Karpas-422 (cell line): ENCODE measurements around the gene THSD4. TPM values are rescaled to one million over a fixed set of nuclear protein-coding genes. Genes with fewer than 3 reads are reported as not detected.

Source experiments
- DNase-seq: peaks from one replicate; pipeline ENCODE4 v3.0.0-alpha.2; 2015
- H2AFZ ChIP-seq: fragments of 200-600 bp; sonication (generic); 2 replicates; pipeline ENCODE4 v1.6.1; 2014; ENCODE audit warnings: antibody characterized with exemption, low read length, mixed read lengths
- H3K27ac ChIP-seq: fragments of 200-600 bp; sonication (generic); 2 replicates; pipeline ENCODE4 v1.5.1; 2014; ENCODE audit warnings: mild to moderate bottlenecking, low read length, moderate library complexity
- H3K27me3 ChIP-seq: fragments of 200-600 bp; sonication (generic); 2 replicates; pipeline ENCODE4 v1.6.1; 2014; ENCODE audit warnings: low read length, mixed read lengths
- H3K36me3 ChIP-seq: fragments of 200-600 bp; sonication (generic); 2 replicates; pipeline ENCODE4 v1.6.1; 2014; ENCODE audit warnings: low read length, mixed read lengths; ENCODE audit not compliant: insufficient read depth
- H3K4me1 ChIP-seq: fragments of 200-600 bp; sonication (generic); 2 replicates; pipeline ENCODE4 v1.6.1; 2014; ENCODE audit warnings: mild to moderate bottlenecking, low read length, mixed read lengths
- H3K4me2 ChIP-seq: fragments of 200-600 bp; sonication (generic); 2 replicates; pipeline ENCODE4 v1.6.1; 2014; ENCODE audit warnings: low read length, low read depth, mild to moderate bottlenecking; ENCODE audit not compliant: poor library complexity, severe bottlenecking
- H3K4me3 ChIP-seq: fragments of 200-600 bp; sonication (generic); 2 replicates; pipeline ENCODE4 v1.5.1; 2014; ENCODE audit warnings: mild to moderate bottlenecking, antibody characterized with exemption, low read length, mixed read lengths
- H3K79me2 ChIP-seq: fragments of 200-600 bp; sonication (generic); 2 replicates; pipeline ENCODE4 v1.6.1; 2014; ENCODE audit warnings: mild to moderate bottlenecking, low read length, mixed read lengths
- H3K9ac ChIP-seq: fragments of 200-600 bp; sonication (generic); 2 replicates; pipeline ENCODE4 v1.6.0; 2014; ENCODE audit warnings: low read length
- H3K9me2 ChIP-seq: fragments of 200-600 bp; sonication (generic), shearing (Covaris generic); replicated peaks from 2 replicates; pipeline ENCODE4 v1.6.0; 2014; ENCODE audit warnings: mild to moderate bottlenecking, low read length, moderate library complexity; ENCODE audit not compliant: insufficient read depth
- H3K9me3 ChIP-seq: fragments of 300-700, 200-600 bp; sonication (generic); 2 replicates; pipeline ENCODE4 v1.6.1; 2014; ENCODE audit warnings: low read length, mixed read lengths
- H4K20me1 ChIP-seq: fragments of 200-600 bp; sonication (generic); 2 replicates; pipeline ENCODE4 v1.6.1; 2014; ENCODE audit warnings: mild to moderate bottlenecking, antibody characterized with exemption, low read length, low read depth; ENCODE audit not compliant: insufficient read depth
- total RNA-seq: library from RNA; depleted of rRNA; stranded (reverse); fragments of >200 nt; shearing (Covaris generic); gene quantifications from 2 replicates; pipeline ENCODE4 v1.2.3, GENCODE V29; 2014; ENCODE audit warnings: low replicate concordance

The THSD4 gene
- total RNA-seq, 1 experiment from 2014 or later: 0.11 TPM

DNA sequence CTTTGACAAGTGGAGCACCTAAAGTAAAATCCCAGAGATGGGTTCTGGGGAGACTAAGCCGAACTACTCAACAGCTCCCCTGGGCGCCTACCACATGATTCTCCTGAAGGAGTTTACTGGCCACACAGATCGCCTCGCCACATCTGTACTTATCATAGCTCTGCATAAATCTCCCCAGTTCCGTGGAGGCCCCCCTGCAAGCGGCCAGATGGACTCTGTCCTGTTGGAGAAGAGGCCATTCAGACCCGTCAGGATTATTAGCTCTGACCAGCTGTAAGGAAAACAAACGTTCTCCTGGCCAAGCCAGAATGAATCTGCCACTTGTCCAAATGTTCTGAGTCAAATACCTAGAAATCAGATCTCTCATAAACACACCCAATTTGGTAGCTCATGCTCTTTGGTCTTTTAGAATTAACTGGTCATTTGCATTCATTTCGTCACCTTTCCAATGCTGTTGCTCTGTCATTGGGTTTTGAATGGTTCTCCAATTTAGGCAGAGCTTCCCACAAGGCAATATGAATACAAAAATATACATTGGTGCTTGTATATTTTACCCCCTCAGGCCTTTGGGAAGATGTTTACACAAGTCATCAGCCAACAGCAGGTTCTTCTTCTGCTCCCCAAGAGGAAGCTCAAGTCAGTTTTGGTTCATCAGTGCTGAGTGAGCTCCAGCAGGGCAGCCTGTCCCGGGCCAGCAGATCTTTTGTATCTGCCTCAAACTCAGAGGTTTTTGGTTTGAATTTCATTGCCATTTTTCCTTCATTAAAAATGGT, 124.5 kb downstream of the THSD4 start:
- Histone ChIP-seq H3K4me1 (no peaks in the 10 kb centered on the region), H4K20me1 (no peaks in the 10 kb centered on the region), H3K4me3 (no peak overlapping the region), H3K4me2 (no peak overlapping the region), H3K9ac (no peak overlapping the region), H2AFZ (no peak overlapping the region), H3K79me2 (no peaks in the 10 kb centered on the region), H3K27me3 (no peaks in the 10 kb centered on the region), H3K9me3 (no peaks in the 10 kb centered on the region), H3K36me3 (no peaks in the 10 kb centered on the region), H3K9me2 (no peaks in the 10 kb centered on the region), H3K27ac (no peak overlapping the region)
- DNase-seq: no peak

DNA sequence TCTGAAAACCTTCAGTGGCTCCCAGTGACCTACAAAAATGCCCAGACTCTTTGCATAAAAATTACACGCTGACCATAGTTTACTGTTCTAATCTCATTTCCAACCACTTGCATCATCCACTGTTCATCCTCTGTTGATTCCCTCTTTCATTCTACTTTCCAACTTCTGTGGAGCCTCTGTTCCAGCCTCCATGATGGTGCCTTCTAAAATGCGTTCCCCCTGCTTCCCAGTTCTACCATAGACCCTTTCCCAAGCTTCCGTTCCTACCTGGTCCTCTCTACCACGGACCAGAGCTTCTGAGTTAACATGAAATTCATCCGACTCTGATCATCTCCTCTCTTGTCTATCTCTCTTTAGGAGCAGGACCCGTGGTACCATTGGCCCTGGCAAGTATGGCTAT, 127.0 kb downstream of the THSD4 start:
- no peaks in the 10 kb centered on the region for H4K20me1 ChIP-seq
- H3K9me3 ChIP-seq: no peaks in the 10 kb centered on the region
- no peak overlapping the region for H2AFZ ChIP-seq
- H3K27ac ChIP-seq: no peak overlapping the region
- no peaks in the 10 kb centered on the region for H3K9me2 ChIP-seq
- H3K4me3 ChIP-seq: no peak overlapping the region
- H3K9ac ChIP-seq: no peak overlapping the region
- DNase-seq: no peak
- H3K4me1 ChIP-seq: no peaks in the 10 kb centered on the region
- no peak overlapping the region for H3K4me2 ChIP-seq
- no peaks in the 10 kb centered on the region for H3K27me3 ChIP-seq
- no peaks in the 10 kb centered on the region for H3K36me3 ChIP-seq
- H3K79me2 ChIP-seq: no peaks in the 10 kb centered on the region

DNA sequence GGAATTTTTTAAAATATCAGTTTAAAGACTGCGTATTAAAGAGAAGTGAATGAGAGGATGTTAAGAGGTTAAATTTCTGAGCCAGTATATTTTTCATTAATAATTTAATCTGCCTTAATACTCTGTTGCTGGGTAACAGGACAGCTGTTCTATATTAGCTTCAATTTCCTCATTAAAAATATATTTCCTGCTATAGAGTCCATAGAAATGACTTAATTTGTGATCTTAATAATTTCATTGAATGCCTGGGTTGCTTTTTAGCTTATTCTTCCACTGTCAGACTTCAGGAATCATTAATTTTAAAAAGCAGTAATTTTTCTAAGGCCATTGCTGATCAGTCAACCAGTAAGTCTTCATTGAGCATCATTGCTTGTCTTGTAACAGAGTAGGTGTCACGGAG, 129.0 kb downstream of the THSD4 start:
- H3K4me3 ChIP-seq: no peak overlapping the region
- no peaks in the 10 kb centered on the region for H3K4me1 ChIP-seq
- no peaks in the 10 kb centered on the region for H3K9me2 ChIP-seq

DNA sequence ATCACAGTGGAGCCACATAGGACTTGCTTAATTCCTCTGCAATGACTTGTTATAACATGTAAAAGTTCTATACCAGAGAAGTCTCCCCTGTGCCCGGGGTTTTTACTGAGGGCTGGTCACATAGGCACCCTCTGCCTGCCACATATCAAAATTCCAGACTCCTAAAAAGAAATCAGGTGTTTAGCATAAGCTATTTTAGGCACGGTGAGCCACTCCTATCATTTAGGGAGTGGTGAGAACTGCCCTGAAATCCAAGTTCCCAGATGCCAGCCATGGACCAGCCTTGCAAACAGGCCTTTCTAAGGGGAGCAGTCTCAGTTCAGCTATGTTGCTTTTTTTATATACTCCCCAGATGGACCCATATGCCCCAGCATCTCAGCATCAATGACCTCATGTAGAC, 130.3 kb downstream of the THSD4 start:
- H3K36me3 ChIP-seq: no peaks in the 10 kb centered on the region
- no peak for DNase-seq

More for the DNA sequence above, 129.0 kb downstream of the THSD4 start:
- Histone ChIP-seq H3K4me2 (no peak overlapping the region), H3K9ac (no peak overlapping the region), H2AFZ (no peak overlapping the region), H3K36me3 (no peaks in the 10 kb centered on the region), H3K79me2 (no peaks in the 10 kb centered on the region), H4K20me1 (no peaks in the 10 kb centered on the region), H3K27ac (no peak overlapping the region), H3K9me3 (no peaks in the 10 kb centered on the region), H3K27me3 (no peaks in the 10 kb centered on the region)
- DNase-seq: no peak

DNA sequence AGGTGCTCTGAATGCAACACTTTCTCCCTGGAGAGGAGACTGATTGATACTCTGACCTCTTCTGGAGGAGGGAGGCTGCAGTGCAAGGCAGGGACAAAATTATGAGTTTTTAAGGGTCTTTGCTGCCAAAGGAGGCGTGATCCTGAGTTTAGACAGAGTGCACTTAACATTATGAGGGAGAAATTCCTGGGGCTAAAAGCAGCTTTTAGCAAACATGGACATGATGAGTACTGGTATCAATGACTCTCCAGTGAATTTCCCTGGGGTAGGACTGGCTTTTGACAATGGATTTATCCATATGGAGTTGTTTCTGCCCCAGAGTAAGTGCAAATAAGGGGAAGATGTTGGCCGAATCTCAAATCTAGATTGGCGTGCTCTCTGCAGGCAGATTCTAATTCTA, 133.1 kb downstream of the THSD4 start:
- no peak for DNase-seq
- no peak overlapping the region for H3K27ac ChIP-seq

More for the DNA sequence above, 130.3 kb downstream of the THSD4 start:
- Histone ChIP-seq H3K4me3 (no peak overlapping the region), H3K4me2 (no peak overlapping the region), H3K9me3 (no peaks in the 10 kb centered on the region), H4K20me1 (no peaks in the 10 kb centered on the region), H3K9me2 (no peaks in the 10 kb centered on the region), H3K79me2 (no peaks in the 10 kb centered on the region), H2AFZ (no peak overlapping the region), H3K4me1 (no peaks in the 10 kb centered on the region), H3K27ac (no peak overlapping the region), H3K27me3 (no peaks in the 10 kb centered on the region), H3K9ac (no peak overlapping the region)

DNA sequence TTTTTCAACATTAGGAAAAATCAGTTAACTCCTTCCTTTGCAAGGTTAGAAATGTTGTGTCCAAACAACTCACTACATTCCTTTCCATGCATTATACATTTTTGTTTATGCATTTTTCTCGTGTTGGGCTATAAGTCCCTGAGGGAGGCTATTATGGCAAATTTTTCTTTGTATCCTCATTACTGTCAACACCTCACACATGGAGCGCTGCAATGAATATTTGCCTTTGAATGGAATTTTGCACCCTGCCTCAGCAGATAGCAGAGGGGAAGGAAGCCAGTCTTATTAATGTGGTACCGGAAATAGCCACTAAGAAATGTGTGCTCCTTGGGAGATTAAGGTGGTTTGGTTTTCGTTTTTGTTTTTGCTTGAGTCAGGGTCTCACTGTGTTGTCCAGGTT, 134.7 kb downstream of the THSD4 start:
- no peaks in the 10 kb centered on the region for H3K36me3 ChIP-seq
- no peak overlapping the region for H2AFZ ChIP-seq
- H3K27me3 ChIP-seq: no peaks in the 10 kb centered on the region
- no peak overlapping the region for H3K9ac ChIP-seq
- no peaks in the 10 kb centered on the region for H3K9me2 ChIP-seq
- H4K20me1 ChIP-seq: no peaks in the 10 kb centered on the region
- H3K4me1 ChIP-seq: no peaks in the 10 kb centered on the region
- no peak overlapping the region for H3K27ac ChIP-seq
- H3K4me3 ChIP-seq: no peak overlapping the region
- H3K9me3 ChIP-seq: no peaks in the 10 kb centered on the region
- H3K4me2 ChIP-seq: no peak overlapping the region
- DNase-seq: no peak
- H3K79me2 ChIP-seq: no peaks in the 10 kb centered on the region

More for the DNA sequence above, 133.1 kb downstream of the THSD4 start:
- H2AFZ ChIP-seq: no peak overlapping the region
- H3K4me1 ChIP-seq: no peaks in the 10 kb centered on the region
- no peaks in the 10 kb centered on the region for H4K20me1 ChIP-seq
- H3K9me2 ChIP-seq: no peaks in the 10 kb centered on the region
- no peak overlapping the region for H3K4me2 ChIP-seq
- no peaks in the 10 kb centered on the region for H3K27me3 ChIP-seq
- H3K79me2 ChIP-seq: no peaks in the 10 kb centered on the region
- no peaks in the 10 kb centered on the region for H3K36me3 ChIP-seq
- no peak overlapping the region for H3K4me3 ChIP-seq
- H3K9me3 ChIP-seq: no peaks in the 10 kb centered on the region
- H3K9ac ChIP-seq: no peak overlapping the region

DNA sequence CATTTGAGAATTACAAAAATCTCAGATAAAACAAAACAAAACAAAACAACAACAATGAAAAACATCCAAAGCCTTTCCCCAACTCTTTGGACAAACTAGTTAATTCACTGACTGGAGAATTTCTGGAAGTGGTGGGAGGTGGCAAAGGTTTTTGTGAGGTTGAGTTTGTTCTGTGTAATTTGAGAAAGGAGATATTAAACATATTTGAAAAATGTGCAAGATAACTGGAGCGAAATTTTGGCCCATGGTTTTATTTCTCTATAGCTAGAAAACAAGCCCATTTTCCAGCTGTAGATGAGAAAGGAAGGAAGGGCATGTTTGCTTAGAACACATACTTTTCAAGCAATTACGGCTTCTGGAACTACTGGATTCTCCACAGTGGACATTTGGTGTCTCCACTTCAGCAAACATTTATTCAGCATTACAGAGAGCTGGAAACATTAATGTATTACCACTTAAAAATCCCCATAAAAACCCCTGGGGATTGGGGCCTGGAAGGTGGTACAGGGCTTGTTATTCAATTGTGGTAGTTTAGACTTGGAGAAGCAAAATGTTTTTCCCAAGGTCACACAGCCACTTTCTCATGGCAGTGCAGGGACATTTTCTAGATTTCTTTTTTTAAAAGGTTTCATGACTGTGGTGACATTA, 135.8 kb downstream of the THSD4 start:
- no peaks in the 10 kb centered on the region for H3K36me3 ChIP-seq
- H3K4me2 ChIP-seq: no peak overlapping the region
- H3K9me3 ChIP-seq: no peaks in the 10 kb centered on the region
- H3K27me3 ChIP-seq: no peaks in the 10 kb centered on the region
- no peak overlapping the region for H3K4me3 ChIP-seq
- H3K4me1 ChIP-seq: no peaks in the 10 kb centered on the region
- no peak overlapping the region for H2AFZ ChIP-seq
- no peak overlapping the region for H3K9ac ChIP-seq
- H4K20me1 ChIP-seq: no peaks in the 10 kb centered on the region
- no peak for DNase-seq
- H3K27ac ChIP-seq: no peak overlapping the region
- no peaks in the 10 kb centered on the region for H3K9me2 ChIP-seq
- no peaks in the 10 kb centered on the region for H3K79me2 ChIP-seq

DNA sequence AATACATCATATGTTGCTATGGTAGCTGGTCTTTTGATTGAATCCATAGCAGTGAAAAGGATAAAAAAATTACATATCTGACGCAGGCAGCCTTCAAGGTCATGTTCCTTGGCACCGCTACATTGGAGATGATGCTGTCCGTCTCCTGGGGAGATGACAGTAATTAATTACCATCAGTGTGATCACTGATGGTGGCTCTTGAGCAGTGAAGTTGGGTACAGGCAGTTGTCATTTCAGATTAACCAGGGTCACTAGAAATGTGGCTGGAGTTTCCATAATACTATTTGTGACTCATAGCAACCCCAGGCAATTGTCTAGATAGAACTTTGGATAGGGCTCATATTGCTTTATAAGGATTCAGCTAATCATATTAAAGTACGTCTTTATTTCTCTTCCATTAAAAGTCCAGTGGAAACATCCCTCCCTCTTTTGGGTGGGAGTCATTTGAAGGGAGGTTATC, 136.3 kb downstream of the THSD4 start:
- no peaks in the 10 kb centered on the region for H3K9me3 ChIP-seq
- H3K79me2 ChIP-seq: no peaks in the 10 kb centered on the region
- no peak overlapping the region for H2AFZ ChIP-seq
- no peak overlapping the region for H3K4me2 ChIP-seq
- H3K9me2 ChIP-seq: no peaks in the 10 kb centered on the region
- no peak overlapping the region for H3K9ac ChIP-seq
- H3K27me3 ChIP-seq: no peaks in the 10 kb centered on the region
- H3K27ac ChIP-seq: no peak overlapping the region
- no peak for DNase-seq
- no peaks in the 10 kb centered on the region for H4K20me1 ChIP-seq
- H3K4me3 ChIP-seq: no peak overlapping the region
- H3K4me1 ChIP-seq: no peaks in the 10 kb centered on the region
- no peaks in the 10 kb centered on the region for H3K36me3 ChIP-seq
